HEK293 (cell line): Measurements from ENCODE around the gene CCL7.

ENCODE experiments used
- CTCF ChIA-PET: fragments of 350-600 bp; formaldehyde crosslinking; extraction: SDS; loops from one replicate; lab custom pipeline; 2021; ENCODE audit warnings: antibody characterized with exemption; lab: Yijun Ruan, JAX
- POLR2A ChIA-PET: fragments of 300-600 bp; formaldehyde crosslinking; extraction: SDS; loops from one replicate; lab custom pipeline; 2020; ENCODE audit warnings: antibody characterized with exemption, inconsistent platforms; lab: Yijun Ruan, JAX
- H3K27ac ChIP-seq: fragments of 200-500 bp; sonication (Bioruptor generic); 2 replicates; pipeline ENCODE4 v1.5.1; 2014; ENCODE audit warnings: low read depth, low read length, control low read depth, inconsistent platforms; ENCODE audit errors: extremely low read depth
- H3K36me3 ChIP-seq, 2 experiments: fragments of 200-500 bp in 1 of 2; sonication (Bioruptor generic) in 1 of 2; 1 replicate in 1 of 2; 2 replicates in 1 of 2; pipeline ENCODE4 v1.5.1; 2014 to 2017; ENCODE audit warnings: inconsistent platforms in 2 of 2, low read length in 2 of 2; ENCODE audit not compliant: control insufficient read depth in 2 of 2, insufficient read depth in 1 of 2
- H3K4me1 ChIP-seq: fragments of 200-500 bp; sonication (Bioruptor generic); 2 replicates; pipeline ENCODE4 v1.5.1; 2014; ENCODE audit warnings: mild to moderate bottlenecking, low read length, inconsistent platforms; ENCODE audit not compliant: control insufficient read depth, insufficient read depth
- H3K4me3 ChIP-seq: 2 replicates; pipeline ENCODE4 v1.5.1; 2011; ENCODE audit warnings: low read depth, mild to moderate bottlenecking, control low read depth, low read length, moderate library complexity
- H3K9me3 ChIP-seq: fragments of 200-500 bp; sonication (Bioruptor generic); 2 replicates; pipeline ENCODE4 v1.5.1; 2014; ENCODE audit warnings: low read depth, low read length, inconsistent platforms; ENCODE audit not compliant: control insufficient read depth, insufficient read depth
- GLI4 ChIP-seq: fragments of 450-650 bp; formaldehyde crosslinking; IDR thresholded peaks from 2 replicates; pipeline ENCODE4 v1.5.1; 2016; ENCODE audit warnings: missing biosample characterization, missing genetic modification characterization
- MEIS1 ChIP-seq: sonication (generic); formaldehyde crosslinking; IDR thresholded peaks from 2 replicates; pipeline ENCODE4 v1.8.1; 2022; ENCODE audit warnings: missing genetic modification reagents, mild to moderate bottlenecking, borderline replicate concordance
- OSR2 ChIP-seq: fragments of 450-650 bp; formaldehyde crosslinking; IDR thresholded peaks from 2 replicates; pipeline ENCODE4 v1.5.1; 2016; ENCODE audit warnings: missing biosample characterization, missing genetic modification characterization
- SCRT1 ChIP-seq: fragments of 450-650 bp; formaldehyde crosslinking; IDR thresholded peaks from 2 replicates; pipeline ENCODE4 v1.5.1; 2016; ENCODE audit warnings: missing biosample characterization, missing genetic modification characterization, borderline replicate concordance
- SCRT2 ChIP-seq: fragments of 450-650 bp; formaldehyde crosslinking; IDR thresholded peaks from 2 replicates; pipeline ENCODE4 v1.5.1; 2016; ENCODE audit warnings: missing biosample characterization, missing genetic modification characterization
- SP2 ChIP-seq: fragments of 450-650 bp; formaldehyde crosslinking; IDR thresholded peaks from 2 replicates; pipeline ENCODE4 v1.5.1; 2016; ENCODE audit warnings: missing biosample characterization, missing genetic modification characterization
- SP7 ChIP-seq: fragments of 450-650 bp; formaldehyde crosslinking; IDR thresholded peaks from 2 replicates; pipeline ENCODE4 v1.5.1; 2016; ENCODE audit warnings: missing biosample characterization, missing genetic modification characterization
- TCF7L2 ChIP-seq: IDR thresholded peaks from 2 replicates; pipeline ENCODE4 v1.6.1; 2011; ENCODE audit warnings: low read depth, mild to moderate bottlenecking, inconsistent platforms, low read length, moderate library complexity, borderline replicate concordance
- ZFHX2 ChIP-seq: fragments of 450-650 bp; formaldehyde crosslinking; conservative IDR thresholded peaks from 2 replicates; pipeline ENCODE4 v1.5.1; 2016; ENCODE audit warnings: missing biosample characterization, missing genetic modification characterization
- ZFP37 ChIP-seq: fragments of 450-650 bp; formaldehyde crosslinking; IDR thresholded peaks from 2 replicates; pipeline ENCODE4 v1.5.1; 2016; ENCODE audit warnings: missing biosample characterization, missing genetic modification characterization
- ZNF266 ChIP-seq: fragments of 450-650 bp; formaldehyde crosslinking; IDR thresholded peaks from 2 replicates; pipeline ENCODE4 v1.5.1; 2016; ENCODE audit warnings: missing biosample characterization, missing genetic modification characterization, low read depth
- ZNF366 ChIP-seq: fragments of 450-650 bp; formaldehyde crosslinking; conservative IDR thresholded peaks from 2 replicates; pipeline ENCODE4 v1.5.1; 2016; ENCODE audit warnings: missing biosample characterization, missing genetic modification characterization
- ZNF433 ChIP-seq: fragments of 450-650 bp; formaldehyde crosslinking; IDR thresholded peaks from 2 replicates; pipeline ENCODE4 v1.5.1; 2016; ENCODE audit warnings: missing biosample characterization, missing genetic modification characterization, low read depth
- ZNF544 ChIP-seq: fragments of 450-650 bp; formaldehyde crosslinking; IDR thresholded peaks from 2 replicates; pipeline ENCODE4 v1.5.0; 2017; ENCODE audit warnings: missing biosample characterization, missing genetic modification characterization
- ZNF560 ChIP-seq: fragments of 450-650 bp; formaldehyde crosslinking; IDR thresholded peaks from 2 replicates; pipeline ENCODE4 v1.5.1; 2017; ENCODE audit warnings: missing biosample characterization, missing genetic modification characterization, borderline replicate concordance
- ZNF626 ChIP-seq: fragments of 450-650 bp; sonication (Bioruptor Pico); formaldehyde crosslinking; IDR thresholded peaks from 2 replicates; pipeline ENCODE4 v1.5.1; 2018; ENCODE audit warnings: missing biosample characterization, missing genetic modification characterization, inconsistent platforms
- ZNF629 ChIP-seq: fragments of 450-650 bp; formaldehyde crosslinking; IDR thresholded peaks from 2 replicates; pipeline ENCODE4 v1.5.1; 2017; ENCODE audit warnings: missing biosample characterization, missing genetic modification characterization
- TF ChIP-seq, protein P1 (sequence below): fragments of 450-650 bp; formaldehyde crosslinking; IDR thresholded peaks from 2 replicates; pipeline ENCODE4 v1.5.1; 2016; ENCODE audit warnings: missing biosample characterization, missing genetic modification characterization
- TF ChIP-seq, protein P2 (sequence below): fragments of 450-650 bp; formaldehyde crosslinking; optimal IDR thresholded peaks from 2 replicates; pipeline ENCODE3; 2016; ENCODE audit warnings: missing biosample characterization, mild to moderate bottlenecking, missing genetic modification characterization
- TF ChIP-seq, protein P3 (sequence below): fragments of 450-650 bp; formaldehyde crosslinking; IDR thresholded peaks from 2 replicates; pipeline ENCODE4; 2016; ENCODE audit warnings: missing biosample characterization, missing genetic modification characterization
- TF ChIP-seq, protein P4 (sequence below): fragments of 450-650 bp; formaldehyde crosslinking; IDR thresholded peaks from 2 replicates; pipeline ENCODE4 v1.5.1; 2016; ENCODE audit warnings: missing biosample characterization, missing genetic modification characterization

CCL7 gene

DNA sequence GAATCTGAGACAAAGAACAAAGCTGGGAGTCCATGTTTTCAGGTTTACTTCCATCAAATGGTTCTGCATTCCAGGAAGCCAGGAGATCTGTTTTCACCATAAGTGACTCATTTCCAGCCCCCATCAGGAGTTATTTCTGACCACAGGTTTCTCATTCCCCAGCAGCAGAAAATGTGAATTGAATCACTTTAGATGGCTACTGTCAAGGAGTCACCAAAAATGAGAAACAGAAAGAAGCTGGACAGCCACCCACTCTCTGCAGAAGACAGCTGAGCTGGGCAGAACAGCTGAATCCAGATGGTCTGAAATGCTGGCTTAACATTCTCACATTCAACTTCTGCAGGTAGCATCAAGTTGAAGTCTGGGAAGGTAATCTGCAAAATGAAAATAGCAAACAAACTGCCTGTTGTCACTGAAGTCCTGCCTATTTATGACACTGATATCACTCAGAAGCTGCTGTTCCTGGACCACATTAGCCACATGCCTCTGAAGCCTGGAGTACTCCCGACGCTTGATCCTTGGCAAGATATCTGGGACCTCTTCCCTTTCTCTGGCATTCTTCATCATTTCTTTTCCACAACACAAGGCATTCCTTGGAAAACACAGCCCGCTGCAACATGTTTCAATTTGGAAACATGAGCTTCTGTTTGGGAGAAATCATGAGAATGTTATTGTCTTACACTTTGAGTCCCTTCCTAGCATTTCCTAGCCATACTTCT, 30.8 kb downstream of the CCL7 start (continued):
- TF ChIP-seq, protein P1, sequence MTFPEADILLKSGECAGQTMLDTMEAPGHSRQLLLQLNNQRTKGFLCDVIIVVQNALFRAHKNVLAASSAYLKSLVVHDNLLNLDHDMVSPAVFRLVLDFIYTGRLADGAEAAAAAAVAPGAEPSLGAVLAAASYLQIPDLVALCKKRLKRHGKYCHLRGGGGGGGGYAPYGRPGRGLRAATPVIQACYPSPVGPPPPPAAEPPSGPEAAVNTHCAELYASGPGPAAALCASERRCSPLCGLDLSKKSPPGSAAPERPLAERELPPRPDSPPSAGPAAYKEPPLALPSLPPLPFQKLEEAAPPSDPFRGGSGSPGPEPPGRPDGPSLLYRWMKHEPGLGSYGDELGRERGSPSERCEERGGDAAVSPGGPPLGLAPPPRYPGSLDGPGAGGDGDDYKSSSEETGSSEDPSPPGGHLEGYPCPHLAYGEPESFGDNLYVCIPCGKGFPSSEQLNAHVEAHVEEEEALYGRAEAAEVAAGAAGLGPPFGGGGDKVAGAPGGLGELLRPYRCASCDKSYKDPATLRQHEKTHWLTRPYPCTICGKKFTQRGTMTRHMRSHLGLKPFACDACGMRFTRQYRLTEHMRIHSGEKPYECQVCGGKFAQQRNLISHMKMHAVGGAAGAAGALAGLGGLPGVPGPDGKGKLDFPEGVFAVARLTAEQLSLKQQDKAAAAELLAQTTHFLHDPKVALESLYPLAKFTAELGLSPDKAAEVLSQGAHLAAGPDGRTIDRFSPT: no peak
- no peak for TF ChIP-seq OSR2 (tag by site-specific recombination)
- TF ChIP-seq, protein P2, sequence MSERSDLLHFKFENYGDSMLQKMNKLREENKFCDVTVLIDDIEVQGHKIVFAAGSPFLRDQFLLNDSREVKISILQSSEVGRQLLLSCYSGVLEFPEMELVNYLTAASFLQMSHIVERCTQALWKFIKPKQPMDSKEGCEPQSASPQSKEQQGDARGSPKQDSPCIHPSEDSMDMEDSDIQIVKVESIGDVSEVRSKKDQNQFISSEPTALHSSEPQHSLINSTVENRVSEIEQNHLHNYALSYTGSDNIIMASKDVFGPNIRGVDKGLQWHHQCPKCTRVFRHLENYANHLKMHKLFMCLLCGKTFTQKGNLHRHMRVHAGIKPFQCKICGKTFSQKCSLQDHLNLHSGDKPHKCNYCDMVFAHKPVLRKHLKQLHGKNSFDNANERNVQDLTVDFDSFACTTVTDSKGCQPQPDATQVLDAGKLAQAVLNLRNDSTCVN: no peak
- TF ChIP-seq ZNF366 (tag by site-specific recombination): no peak
- TF ChIP-seq, all 188 proteins: peak for 0

DNA sequence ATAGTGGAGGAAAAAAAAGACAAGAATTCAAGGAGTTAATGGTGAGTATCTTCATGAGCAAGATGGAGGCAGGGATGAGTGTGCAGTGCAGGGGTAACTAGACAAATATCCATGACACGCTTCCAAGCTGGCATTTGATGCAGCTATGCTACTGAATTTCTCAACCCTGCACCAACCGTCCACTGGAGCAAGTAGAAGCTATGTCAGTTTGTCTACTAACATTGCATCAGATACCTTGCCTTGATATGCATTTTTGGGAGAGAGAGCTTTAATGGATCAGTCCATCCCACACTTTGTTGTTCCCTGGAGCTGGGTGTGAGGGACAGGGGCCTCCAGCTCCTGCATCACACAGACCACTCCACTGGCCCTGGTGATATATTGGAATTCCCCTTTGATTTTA, 32.0 kb downstream of the CCL7 start:
- Histone ChIP-seq H3K9me3 (no peaks in the 10 kb centered on the region), H3K36me3 (no peaks in the 10 kb centered on the region), H3K4me1 (no peaks in the 10 kb centered on the region; the same call in 1 of the 2 replicates), H3K27ac (no peak overlapping the region), H3K4me3 (no peak overlapping the region)
- CTCF ChIA-PET: interaction anchor here (0.6 to 15.4 kb wide), 4 partner anchors 59 to 1435 kb away, joined by 3 to 206 read pairs (median 11); partner anchors contain the start of gene CCL1
- TF ChIP-seq ZFHX2 (tag by site-specific recombination) (no peak), ZNF433 (tag by site-specific recombination) (no peak), SP7 (no peak), ZNF560 (no peak)
- TF ChIP-seq, protein P3, sequence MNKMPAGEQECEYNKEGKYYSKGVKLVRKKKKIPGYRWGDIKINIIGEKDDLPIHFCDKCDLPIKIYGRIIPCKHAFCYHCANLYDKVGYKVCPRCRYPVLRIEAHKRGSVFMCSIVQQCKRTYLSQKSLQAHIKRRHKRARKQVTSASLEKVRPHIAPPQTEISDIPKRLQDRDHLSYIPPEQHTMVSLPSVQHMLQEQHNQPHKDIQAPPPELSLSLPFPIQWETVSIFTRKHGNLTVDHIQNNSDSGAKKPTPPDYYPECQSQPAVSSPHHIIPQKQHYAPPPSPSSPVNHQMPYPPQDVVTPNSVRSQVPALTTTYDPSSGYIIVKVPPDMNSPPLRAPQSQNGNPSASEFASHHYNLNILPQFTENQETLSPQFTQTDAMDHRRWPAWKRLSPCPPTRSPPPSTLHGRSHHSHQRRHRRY (tag by site-specific recombination): no peak
- POLR2A ChIA-PET: no interaction called here

DNA sequence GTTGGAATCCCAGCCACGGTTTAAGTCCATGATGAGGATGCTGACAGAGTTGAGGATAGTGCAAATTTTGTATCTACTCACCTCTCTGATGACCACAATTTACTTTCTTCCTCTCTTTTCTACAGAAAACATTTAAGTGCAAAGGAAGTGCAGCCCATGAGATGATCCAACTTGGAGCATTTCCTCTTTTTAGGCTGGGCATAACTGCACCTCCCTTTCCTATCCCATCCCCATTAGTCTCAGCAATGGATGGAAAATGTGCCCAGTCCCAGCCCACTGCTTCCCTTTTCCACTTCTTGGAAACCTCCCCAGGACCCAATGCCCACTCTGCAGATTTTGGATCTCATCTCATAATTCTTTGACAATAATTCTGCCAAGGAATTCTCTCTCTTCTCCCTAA, 32.6 kb downstream of the CCL7 start:
- no peaks in the 10 kb centered on the region for H3K36me3 ChIP-seq
- H3K27ac ChIP-seq: no peak overlapping the region
- no peak overlapping the region for H3K4me3 ChIP-seq
- TF ChIP-seq ZNF266: no peak
- TF ChIP-seq SCRT2: no peak
- no peak for TF ChIP-seq ZNF626 (tag by site-specific recombination)
- no peak for TF ChIP-seq GLI4 (tag by site-specific recombination)
- no peak for TF ChIP-seq ZNF629 (tag by site-specific recombination)
- no peak for TF ChIP-seq ZFP37 (tag by site-specific recombination)
- TF ChIP-seq MEIS1 (CRISPR knock-in tag): no peak
- TF ChIP-seq, protein P4, sequence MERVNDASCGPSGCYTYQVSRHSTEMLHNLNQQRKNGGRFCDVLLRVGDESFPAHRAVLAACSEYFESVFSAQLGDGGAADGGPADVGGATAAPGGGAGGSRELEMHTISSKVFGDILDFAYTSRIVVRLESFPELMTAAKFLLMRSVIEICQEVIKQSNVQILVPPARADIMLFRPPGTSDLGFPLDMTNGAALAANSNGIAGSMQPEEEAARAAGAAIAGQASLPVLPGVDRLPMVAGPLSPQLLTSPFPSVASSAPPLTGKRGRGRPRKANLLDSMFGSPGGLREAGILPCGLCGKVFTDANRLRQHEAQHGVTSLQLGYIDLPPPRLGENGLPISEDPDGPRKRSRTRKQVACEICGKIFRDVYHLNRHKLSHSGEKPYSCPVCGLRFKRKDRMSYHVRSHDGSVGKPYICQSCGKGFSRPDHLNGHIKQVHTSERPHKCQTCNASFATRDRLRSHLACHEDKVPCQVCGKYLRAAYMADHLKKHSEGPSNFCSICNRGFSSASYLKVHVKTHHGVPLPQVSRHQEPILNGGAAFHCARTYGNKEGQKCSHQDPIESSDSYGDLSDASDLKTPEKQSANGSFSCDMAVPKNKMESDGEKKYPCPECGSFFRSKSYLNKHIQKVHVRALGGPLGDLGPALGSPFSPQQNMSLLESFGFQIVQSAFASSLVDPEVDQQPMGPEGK (tag by site-specific recombination): no peak
- TF ChIP-seq TCF7L2: no peak
- no peak for TF ChIP-seq ZNF544 (tag by site-specific recombination)
- TF ChIP-seq SCRT1: no peak
- TF ChIP-seq SP2: no peak
- ChIA-PET CTCF (interaction anchor here (1.1 to 15.4 kb wide), 3 partner anchors 26 to 102 kb away, joined by 3 to 206 read pairs (median 36); partner anchors contain the start of gene CCL1), POLR2A (no interaction called here)
- H3K4me1 ChIP-seq: no peaks in the 10 kb centered on the region; the same call in 1 of the 2 replicates
- H3K9me3 ChIP-seq: no peaks in the 10 kb centered on the region
